ENCODE results near the gene CCNE1. TPM values are rescaled to one million over a fixed set of nuclear protein-coding genes. Genes with fewer than 3 reads are reported as not detected.

CCNE1 gene
- total RNA-seq, 1 donor = 4.7 TPM

DNA sequence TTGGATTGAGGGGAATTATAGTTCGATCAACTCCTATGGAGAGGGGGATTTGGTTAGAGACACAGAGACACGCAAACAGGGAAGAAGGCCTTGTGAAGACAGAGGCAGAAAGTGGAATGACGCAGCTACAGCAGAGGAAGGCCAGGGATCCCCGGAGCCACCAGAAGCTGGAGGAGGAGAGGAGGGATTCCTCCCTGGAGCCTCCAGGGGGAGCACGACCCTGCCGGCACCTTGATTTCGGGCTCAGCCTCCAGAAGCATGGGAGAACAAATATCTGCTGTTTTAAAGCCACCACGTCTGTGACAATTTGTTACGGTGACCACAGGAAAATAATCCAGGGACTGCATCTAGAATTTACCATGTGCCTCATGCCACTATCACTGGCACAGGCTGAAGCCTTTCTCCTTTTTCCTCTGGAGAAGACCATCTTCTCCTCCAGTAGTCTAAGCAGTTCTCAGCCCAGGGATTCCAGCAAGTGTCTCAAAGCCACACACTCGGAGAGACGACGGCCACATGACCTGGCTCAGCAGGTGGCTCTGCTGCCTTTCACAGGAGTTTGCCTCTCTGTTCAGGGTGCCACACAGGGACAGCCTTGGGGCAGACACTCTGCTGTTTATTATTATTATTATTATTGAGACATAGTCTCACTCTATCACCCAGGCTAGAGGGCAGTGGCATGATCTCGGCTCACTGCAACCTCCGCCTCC is 39.9 kb upstream of the CCNE1 start:
- Histone ChIP-seq H3K9me3 (ENCODE audit: low read depth, low read length) (no peaks in the 10 kb centered on the region), H3K79me2 (ENCODE audit: insufficient read depth, low read length) (no peaks in the 10 kb centered on the region), H3K36me3 (ENCODE audit: insufficient read depth, low read length) (no peaks in the 10 kb centered on the region), H3K27ac (ENCODE audit: low read depth, low read length) (no peak overlapping the region), H3K4me2 (ENCODE audit: insufficient read depth, low read length) (no peak overlapping the region), H3K27me3 (ENCODE audit: insufficient read depth, low read length) (no peaks in the 10 kb centered on the region), H3K4me1 (ENCODE audit: insufficient read depth, low read length) (no peaks in the 10 kb centered on the region), H2AFZ (ENCODE audit: low read length) (no peak overlapping the region), H3K4me3 (ENCODE audit: insufficient read depth, low read length) (no peak overlapping the region), H4K20me1 (ENCODE audit: insufficient read depth, low read length) (no peaks in the 10 kb centered on the region)
- peak; percentile 97 for DNase-seq (ENCODE audit: insufficient read length, low spot score, missing footprints)
- TF ChIP-seq, protein P1, sequence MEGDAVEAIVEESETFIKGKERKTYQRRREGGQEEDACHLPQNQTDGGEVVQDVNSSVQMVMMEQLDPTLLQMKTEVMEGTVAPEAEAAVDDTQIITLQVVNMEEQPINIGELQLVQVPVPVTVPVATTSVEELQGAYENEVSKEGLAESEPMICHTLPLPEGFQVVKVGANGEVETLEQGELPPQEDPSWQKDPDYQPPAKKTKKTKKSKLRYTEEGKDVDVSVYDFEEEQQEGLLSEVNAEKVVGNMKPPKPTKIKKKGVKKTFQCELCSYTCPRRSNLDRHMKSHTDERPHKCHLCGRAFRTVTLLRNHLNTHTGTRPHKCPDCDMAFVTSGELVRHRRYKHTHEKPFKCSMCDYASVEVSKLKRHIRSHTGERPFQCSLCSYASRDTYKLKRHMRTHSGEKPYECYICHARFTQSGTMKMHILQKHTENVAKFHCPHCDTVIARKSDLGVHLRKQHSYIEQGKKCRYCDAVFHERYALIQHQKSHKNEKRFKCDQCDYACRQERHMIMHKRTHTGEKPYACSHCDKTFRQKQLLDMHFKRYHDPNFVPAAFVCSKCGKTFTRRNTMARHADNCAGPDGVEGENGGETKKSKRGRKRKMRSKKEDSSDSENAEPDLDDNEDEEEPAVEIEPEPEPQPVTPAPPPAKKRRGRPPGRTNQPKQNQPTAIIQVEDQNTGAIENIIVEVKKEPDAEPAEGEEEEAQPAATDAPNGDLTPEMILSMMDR (IDR thresholded peaks at IDR 0.05; ENCODE audit: extremely low read depth, low read depth, low read length) = peak; percentile 74

DNA sequence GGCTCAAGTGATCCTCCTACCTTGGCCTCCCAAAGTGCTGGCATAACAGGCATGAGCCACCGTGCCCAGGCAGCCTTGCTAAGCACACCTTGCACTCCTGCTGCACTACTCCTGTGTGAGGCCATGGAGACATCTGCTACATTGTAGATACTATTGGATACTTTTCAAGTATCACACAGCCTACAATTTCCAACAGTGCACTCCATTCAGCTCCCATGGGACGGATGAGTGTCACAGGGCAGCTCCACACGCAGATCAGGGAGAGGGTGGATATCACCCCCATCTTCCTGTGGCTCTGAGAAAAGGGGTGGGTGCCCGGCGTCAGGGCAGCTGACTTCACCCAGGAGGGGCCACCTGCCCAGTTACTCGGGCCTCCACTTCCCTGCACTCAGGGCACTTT is 39.1 kb upstream of the CCNE1 start:
- DNase-seq (ENCODE audit: insufficient read length, low spot score, missing footprints) = peak; percentile 73
- H4K20me1 ChIP-seq (ENCODE audit: insufficient read depth, low read length) = no peaks in the 10 kb centered on the region
- H3K4me2 ChIP-seq (ENCODE audit: insufficient read depth, low read length) = no peak overlapping the region
- TF ChIP-seq, protein P1 (IDR thresholded peaks at IDR 0.05; ENCODE audit: extremely low read depth, low read depth, low read length) = no peak
- no peak overlapping the region for H3K4me3 ChIP-seq (ENCODE audit: insufficient read depth, low read length)
- no peak overlapping the region for H3K27ac ChIP-seq (ENCODE audit: low read depth, low read length)
- peaks cover under 1% of the 10 kb centered on the region for H3K27me3 ChIP-seq (ENCODE audit: insufficient read depth, low read length)
- no peaks in the 10 kb centered on the region for H3K4me1 ChIP-seq (ENCODE audit: insufficient read depth, low read length)
- H3K36me3 ChIP-seq (ENCODE audit: insufficient read depth, low read length) = no peaks in the 10 kb centered on the region
- no peaks in the 10 kb centered on the region for H3K9me3 ChIP-seq (ENCODE audit: low read depth, low read length)
- H3K79me2 ChIP-seq (ENCODE audit: insufficient read depth, low read length) = no peaks in the 10 kb centered on the region
- no peak overlapping the region for H2AFZ ChIP-seq (ENCODE audit: low read length)

DNA sequence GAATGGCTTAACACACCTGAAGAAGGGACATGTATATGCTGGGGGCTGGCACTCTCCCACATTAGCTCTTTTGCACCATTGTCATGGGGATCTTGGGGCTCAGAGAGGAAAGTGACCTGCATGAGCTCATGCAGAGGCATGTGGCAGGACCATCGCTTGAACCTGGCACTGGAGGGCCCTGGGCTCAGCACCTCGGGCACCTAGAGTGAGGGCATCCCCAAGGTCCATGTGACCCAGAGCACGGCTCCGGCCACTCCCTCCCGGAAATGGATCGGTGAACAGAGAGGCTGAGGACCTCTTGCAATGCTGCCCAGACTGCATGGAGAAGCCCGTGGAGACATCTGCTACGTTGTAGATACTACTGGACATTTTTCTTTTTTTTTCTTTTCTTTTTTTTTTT is 38.6 kb upstream of the CCNE1 start:
- H3K4me3 ChIP-seq (ENCODE audit: insufficient read depth, low read length) = no peak overlapping the region
- H3K27ac ChIP-seq (ENCODE audit: low read depth, low read length) = no peak overlapping the region
- TF ChIP-seq, protein P1 (IDR thresholded peaks at IDR 0.05; ENCODE audit: extremely low read depth, low read depth, low read length) = no peak
- H3K36me3 ChIP-seq (ENCODE audit: insufficient read depth, low read length) = no peaks in the 10 kb centered on the region
- H3K27me3 ChIP-seq (ENCODE audit: insufficient read depth, low read length) = peaks cover 2% of the 10 kb centered on the region
- H3K4me2 ChIP-seq (ENCODE audit: insufficient read depth, low read length) = no peak overlapping the region
- no peak for DNase-seq (ENCODE audit: insufficient read length, low spot score, missing footprints)
- no peak overlapping the region for H2AFZ ChIP-seq (ENCODE audit: low read length)
- no peaks in the 10 kb centered on the region for H3K4me1 ChIP-seq (ENCODE audit: insufficient read depth, low read length)
- H4K20me1 ChIP-seq (ENCODE audit: insufficient read depth, low read length) = no peaks in the 10 kb centered on the region
- no peaks in the 10 kb centered on the region for H3K9me3 ChIP-seq (ENCODE audit: low read depth, low read length)
- no peaks in the 10 kb centered on the region for H3K79me2 ChIP-seq (ENCODE audit: insufficient read depth, low read length)

DNA sequence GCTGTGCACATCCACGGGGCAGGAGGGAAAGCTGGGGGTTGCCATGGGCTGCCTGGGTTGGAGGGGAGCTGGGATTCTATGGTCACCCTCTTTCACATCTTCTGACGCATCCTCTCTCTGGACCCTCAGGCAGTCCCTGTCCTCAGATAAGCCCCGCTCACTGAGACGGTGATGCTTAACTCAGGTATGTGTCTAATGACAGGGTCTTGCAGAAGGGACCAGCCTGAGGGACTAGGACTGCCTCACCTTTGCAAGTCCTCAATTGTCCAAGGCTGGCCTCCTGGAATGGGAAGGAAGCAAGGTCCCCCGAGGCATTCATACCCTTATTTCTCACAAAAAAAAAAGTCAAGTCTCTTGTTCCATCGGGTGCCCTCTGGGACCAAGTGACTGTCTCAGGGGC is 37.7 kb upstream of the CCNE1 start:
- H4K20me1 ChIP-seq (ENCODE audit: insufficient read depth, low read length) = no peaks in the 10 kb centered on the region
- no peaks in the 10 kb centered on the region for H3K9me3 ChIP-seq (ENCODE audit: low read depth, low read length)
- H3K4me2 ChIP-seq (ENCODE audit: insufficient read depth, low read length) = no peak overlapping the region
- no peaks in the 10 kb centered on the region for H3K4me1 ChIP-seq (ENCODE audit: insufficient read depth, low read length)
- no peak for DNase-seq (ENCODE audit: insufficient read length, low spot score, missing footprints)
- peaks cover 2% of the 10 kb centered on the region for H3K27me3 ChIP-seq (ENCODE audit: insufficient read depth, low read length)
- no peaks in the 10 kb centered on the region for H3K79me2 ChIP-seq (ENCODE audit: insufficient read depth, low read length)
- no peak overlapping the region for H3K4me3 ChIP-seq (ENCODE audit: insufficient read depth, low read length)
- H3K36me3 ChIP-seq (ENCODE audit: insufficient read depth, low read length) = no peaks in the 10 kb centered on the region
- no peak overlapping the region for H3K27ac ChIP-seq (ENCODE audit: low read depth, low read length)
- no peak overlapping the region for H2AFZ ChIP-seq (ENCODE audit: low read length)
- TF ChIP-seq, protein P1 (IDR thresholded peaks at IDR 0.05; ENCODE audit: extremely low read depth, low read depth, low read length) = no peak

All from osteoblast (primary cell).